K562 (cell line): ENCODE measurements around the gene HDAC1. TPM values are rescaled to one million over a fixed set of nuclear protein-coding genes. Genes with fewer than 3 reads are reported as not detected.

ENCODE experiments used
- CHCHD3 ChIP-seq: fragments of 250-450 bp; sonication (Bioruptor Pico); IDR thresholded peaks from 2 replicates; pipeline ENCODE4 v2.1.2; 2022; ENCODE audit warnings: mild to moderate bottlenecking
- EHMT2 ChIP-seq: fragments of 450-650 bp; IDR thresholded peaks from 2 replicates; pipeline ENCODE4 v1.6.1; 2018; ENCODE audit warnings: antibody characterized with exemption
- ILK ChIP-seq: fragments of 450-650 bp; IDR thresholded peaks from 2 replicates; pipeline ENCODE4 v1.6.1; 2016; ENCODE audit warnings: missing genetic modification characterization, low read depth, mild to moderate bottlenecking, missing compliant biosample characterization, moderate library complexity, borderline replicate concordance
- MGA ChIP-seq: fragments of 450-650 bp; IDR thresholded peaks from 2 replicates; pipeline ENCODE4 v1.6.1; 2016; ENCODE audit warnings: mild to moderate bottlenecking, moderate library complexity
- RBBP5 ChIP-seq: fragments of 200-600 bp; sonication (generic); IDR thresholded peaks from 2 replicates; pipeline ENCODE4 v1.6.1; 2012; ENCODE audit warnings: borderline replicate concordance, mild to moderate bottlenecking, low read length, control low read depth, inconsistent platforms; ENCODE audit not compliant: insufficient read depth, poor library complexity, severe bottlenecking
- SETDB1 ChIP-seq: IDR thresholded peaks from one replicate; pipeline ENCODE4 v1.6.1; 2012; ENCODE audit warnings: low read length, control low read depth, inconsistent platforms
- ZNF551 ChIP-seq: fragments of 250-450 bp; sonication (Bioruptor Pico); IDR thresholded peaks from 2 replicates; pipeline ENCODE4 v1.5.0; 2021; ENCODE audit warnings: mild to moderate bottlenecking, moderate library complexity
- polyA plus RNA-seq, 8 experiments: library from polyadenylated mRNA; depleted of rRNA in 4 of 8; stranded (reverse) in 5 of 8; unstranded in 3 of 8; fragments of >200 nt; fragmentation: Nextera tagmentation in 2 of 8; fragmentation: Illumina TruSeq in 1 of 8; extraction: Ambion mirVana in 2 of 8; extraction: Trizol in 1 of 8; gene quantifications; 2 replicates each; pipeline versions ENCODE4 v1.2.1 to v1.2.3, GENCODE V29; 2011 to 2014; ENCODE audit warnings: inconsistent platforms in 1 of 8, missing spikeins in 1 of 8
- total RNA-seq, 7 experiments: library from RNA; depleted of rRNA in 6 of 7; stranded (reverse); fragments of >200 nt in 6 of 7; fragmentation: Illumina TruSeq in 2 of 7; extraction: Trizol in 2 of 7; gene quantifications; 2 replicates each; pipeline versions ENCODE4 v1.2.1 to v1.2.3, GENCODE V29; 2011 to 2021; ENCODE audit warnings: low replicate concordance in 1 of 7

HDAC1 gene
- total and polyA plus RNA-seq, 9 of the 15 experiments (the other 6 are each of a cell fraction or from before 2014, with no cell fraction given), result 169 to 384 (median 193) TPM

- TF ChIP-seq MGA (no peak), ILK (no peak), CHCHD3 (CRISPR knock-in tag) (0 out of 2 replicates have a peak, but pooled peaks have one; percentile 48), ZNF551 (CRISPR knock-in tag) (no peak), RBBP5 (no peak), SETDB1 (no peak), EHMT2 (no peak)
Measured at GRCh38 chr1:32334864-32335534, 43.1 kb downstream of the HDAC1 start (continued).
